Stimulated activated naive CD8-positive, alpha-beta T cell treated with anti-CD3 and anti-CD28 coated beads, Interleukin-15, Interleukin-2, amounts not matched to agents 100 ng/mL and 50 ng/mL, for 24 hours (primary cell): Measurements from ENCODE around the gene MT4.
A peak's percentile ranks its signal among the peaks of the same experiment; 100 is the strongest.

ENCODE experiments used
- H3K27ac Mint-ChIP-seq: one replicate; pipeline ENCODE4 v1.8.0; 2021; ENCODE audit warnings: mild to moderate bottlenecking, mixed read lengths
- H3K27me3 Mint-ChIP-seq: one replicate; pipeline ENCODE4 v1.8.0; 2021; ENCODE audit warnings: mixed read lengths
- H3K36me3 Mint-ChIP-seq: one replicate; pipeline ENCODE4 v1.8.0; 2021; ENCODE audit warnings: low read depth, mixed read lengths
- H3K4me1 Mint-ChIP-seq: one replicate; pipeline ENCODE4 v1.8.0; 2021; ENCODE audit warnings: low read depth, mixed read lengths
- H3K4me3 Mint-ChIP-seq: one replicate; pipeline ENCODE4 v1.8.0; 2021; ENCODE audit warnings: mild to moderate bottlenecking, mixed read lengths
- H3K9me3 Mint-ChIP-seq: one replicate; pipeline ENCODE4 v1.8.0; 2021; ENCODE audit warnings: mixed read lengths

MT4 gene

DNA sequence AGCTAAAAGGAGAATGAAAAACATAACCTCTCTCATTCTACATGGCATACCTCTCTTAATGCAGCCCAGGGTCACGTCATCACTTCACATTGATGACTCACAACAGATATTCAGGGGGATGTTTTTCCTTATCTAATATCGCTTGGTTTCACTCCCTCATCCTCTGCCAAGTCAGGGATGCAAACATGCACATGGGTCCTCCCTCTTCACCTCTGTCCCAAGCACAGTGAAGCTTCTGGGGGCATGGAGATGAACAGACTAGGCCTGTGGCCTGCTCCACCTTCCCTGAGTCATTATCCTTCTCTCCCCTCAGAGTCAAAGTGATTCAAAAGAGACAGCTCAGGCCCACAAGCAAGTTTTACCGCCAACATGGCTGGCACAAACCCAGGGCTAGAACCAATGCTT is 41.2 kb downstream of the MT4 start:
- H3K27ac Mint-ChIP-seq = peak overlapping the region; percentile 89
- H3K27me3 Mint-ChIP-seq = no peaks in the 10 kb centered on the region
- no peaks in the 10 kb centered on the region for H3K9me3 Mint-ChIP-seq
- no peak overlapping the region for H3K4me3 Mint-ChIP-seq
- H3K4me1 Mint-ChIP-seq = peaks cover 47% of the 10 kb centered on the region
- peaks cover 5% of the 10 kb centered on the region for H3K36me3 Mint-ChIP-seq

DNA sequence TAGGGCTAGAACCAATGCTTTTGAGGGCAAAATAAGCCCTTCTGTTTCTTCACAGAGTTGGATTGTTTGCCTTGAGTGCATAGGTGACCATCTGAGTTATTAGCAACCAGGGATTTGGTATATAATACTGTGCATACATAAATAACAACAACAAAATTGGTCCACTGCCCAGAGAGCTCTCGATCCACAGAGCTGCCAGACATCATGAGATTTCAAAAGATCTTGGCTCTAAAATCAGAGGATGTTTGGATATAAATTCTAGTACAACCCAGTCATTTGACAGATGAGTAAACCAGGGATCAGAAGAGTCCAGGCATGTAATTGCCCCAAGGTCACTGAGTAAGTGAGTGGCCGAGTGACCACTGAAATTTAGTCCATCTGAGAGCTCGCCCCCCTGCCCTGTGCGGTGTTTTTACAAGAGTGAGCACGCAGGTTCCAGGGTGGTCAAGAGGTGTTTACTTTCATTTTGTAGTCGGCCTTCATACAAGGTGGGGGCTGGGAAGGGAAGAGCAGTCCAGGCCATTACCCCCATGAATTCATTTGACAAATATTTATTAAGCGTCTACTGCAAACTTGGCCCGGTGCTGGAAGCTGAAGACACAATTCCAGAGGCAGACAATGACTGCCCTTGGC is 41.7 kb downstream of the MT4 start:
- H3K4me3 Mint-ChIP-seq = peak overlapping the region; percentile 38

DNA sequence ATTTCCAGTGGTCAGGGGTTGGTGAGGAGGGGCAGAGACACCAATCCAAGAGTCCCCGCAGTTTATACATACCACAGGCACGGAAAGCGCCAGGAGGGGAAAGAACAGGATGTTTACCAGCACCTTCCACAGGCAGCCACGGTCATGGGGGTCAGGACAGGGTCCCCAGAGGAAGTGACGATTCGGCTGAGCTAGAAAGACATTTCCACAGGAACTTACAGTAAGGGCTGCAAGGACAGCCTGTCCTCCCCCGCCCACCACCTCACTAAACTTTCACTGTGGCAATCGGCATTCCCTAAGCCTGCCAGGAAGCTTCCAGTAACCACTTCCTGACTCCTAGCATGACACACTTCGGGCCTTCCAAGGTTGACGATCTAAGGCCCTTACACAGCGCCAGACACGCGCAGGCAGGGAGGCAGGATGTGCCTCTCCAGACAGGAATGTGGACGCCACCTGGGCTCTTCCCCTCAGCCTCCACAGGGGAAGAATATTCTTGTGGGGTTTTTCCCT is 42.3 kb downstream of the MT4 start:
- H3K27me3 Mint-ChIP-seq = no peaks in the 10 kb centered on the region
- H3K36me3 Mint-ChIP-seq = peaks cover 5% of the 10 kb centered on the region
- peak overlapping the region; percentile 89 for H3K27ac Mint-ChIP-seq
- H3K4me1 Mint-ChIP-seq = peaks cover 58% of the 10 kb centered on the region
- H3K9me3 Mint-ChIP-seq = no peaks in the 10 kb centered on the region
- peak overlapping the region; percentile 38 for H3K4me3 Mint-ChIP-seq

More for the DNA sequence above, 41.7 kb downstream of the MT4 start:
- Mint-ChIP-seq H3K27me3 (no peaks in the 10 kb centered on the region), H3K27ac (peak overlapping the region; percentile 89), H3K9me3 (no peaks in the 10 kb centered on the region), H3K4me1 (peaks cover 52% of the 10 kb centered on the region), H3K36me3 (peaks cover 5% of the 10 kb centered on the region)

DNA sequence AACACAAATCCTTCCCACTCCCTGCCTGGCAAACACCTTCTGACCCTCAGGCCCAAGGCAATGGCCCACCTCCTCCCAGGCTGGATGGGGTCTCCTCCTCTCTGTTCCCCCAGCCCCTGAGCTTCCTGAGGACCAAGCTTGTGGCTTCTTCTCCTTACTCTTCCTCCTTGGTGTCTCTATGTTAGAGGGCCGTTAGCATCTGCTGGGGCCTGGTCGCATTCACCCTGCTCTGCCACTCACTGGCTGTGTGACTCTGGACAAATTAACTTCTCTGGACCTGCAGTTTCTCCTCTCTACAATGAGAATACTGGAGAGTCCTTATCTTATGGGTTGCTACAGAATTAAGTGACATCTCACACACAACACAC is 42.8 kb downstream of the MT4 start:
- H3K4me1 Mint-ChIP-seq = peaks cover 63% of the 10 kb centered on the region

DNA sequence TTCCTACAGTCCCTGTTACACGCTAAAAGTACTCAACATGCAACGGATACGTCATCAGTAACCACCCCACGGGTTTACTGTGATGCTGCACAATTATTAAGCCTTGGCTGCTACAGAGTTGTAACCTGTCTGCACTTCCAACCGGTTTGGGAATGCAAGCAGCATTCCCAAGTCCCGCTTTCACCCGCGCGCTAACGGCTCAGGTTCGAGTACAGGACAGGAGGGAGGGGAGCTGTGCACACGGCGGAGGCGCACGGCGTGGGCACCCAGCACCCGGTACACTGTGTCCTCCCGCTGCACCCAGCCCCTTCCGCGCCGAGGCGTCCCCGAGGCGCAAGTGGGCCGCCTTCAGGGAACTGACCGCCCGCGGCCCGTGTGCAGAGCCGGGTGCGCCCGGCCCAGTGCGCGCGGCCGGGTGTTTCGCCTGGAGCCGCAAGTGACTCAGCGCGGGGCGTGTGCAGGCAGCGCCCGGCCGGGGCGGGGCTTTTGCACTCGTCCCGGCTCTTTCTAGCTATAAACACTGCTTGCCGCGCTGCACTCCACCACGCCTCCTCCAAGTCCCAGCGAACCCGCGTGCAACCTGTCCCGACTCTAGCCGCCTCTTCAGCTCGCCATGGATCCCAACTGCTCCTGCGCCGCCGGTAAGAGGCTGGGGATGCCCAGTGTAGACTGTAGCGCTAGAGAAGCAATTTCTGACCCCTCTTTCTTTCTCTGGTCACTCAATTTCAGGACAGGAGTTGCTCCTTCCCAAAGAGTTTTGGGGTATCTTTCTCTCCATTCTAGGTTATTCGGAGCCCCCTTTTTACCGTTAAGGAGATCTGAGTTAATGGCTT is 43.4 kb downstream of the MT4 start, which contains the start of gene MT2A:
Gene MT2A, plus strand, starts transcription at position 542 of the 833 bp plus-strand sequence. Its CDS starts 72 bp downstream, at position 614.
- Mint-ChIP-seq H3K27ac (peak within 1 kb of the TSS; percentile 98), H3K4me1 (peaks cover 69% of the 10 kb centered on the region), H3K9me3 (no peaks in the 10 kb centered on the region), H3K27me3 (no peaks in the 10 kb centered on the region), H3K36me3 (peaks cover 9% of the 10 kb centered on the region), H3K4me3 (peak within 1 kb of the TSS; percentile 100)

More for the DNA sequence above, 42.8 kb downstream of the MT4 start:
- Mint-ChIP-seq H3K27ac (peak overlapping the region; percentile 89), H3K36me3 (peaks cover 9% of the 10 kb centered on the region), H3K9me3 (no peaks in the 10 kb centered on the region), H3K27me3 (no peaks in the 10 kb centered on the region), H3K4me3 (peak overlapping the region; percentile 64)

DNA sequence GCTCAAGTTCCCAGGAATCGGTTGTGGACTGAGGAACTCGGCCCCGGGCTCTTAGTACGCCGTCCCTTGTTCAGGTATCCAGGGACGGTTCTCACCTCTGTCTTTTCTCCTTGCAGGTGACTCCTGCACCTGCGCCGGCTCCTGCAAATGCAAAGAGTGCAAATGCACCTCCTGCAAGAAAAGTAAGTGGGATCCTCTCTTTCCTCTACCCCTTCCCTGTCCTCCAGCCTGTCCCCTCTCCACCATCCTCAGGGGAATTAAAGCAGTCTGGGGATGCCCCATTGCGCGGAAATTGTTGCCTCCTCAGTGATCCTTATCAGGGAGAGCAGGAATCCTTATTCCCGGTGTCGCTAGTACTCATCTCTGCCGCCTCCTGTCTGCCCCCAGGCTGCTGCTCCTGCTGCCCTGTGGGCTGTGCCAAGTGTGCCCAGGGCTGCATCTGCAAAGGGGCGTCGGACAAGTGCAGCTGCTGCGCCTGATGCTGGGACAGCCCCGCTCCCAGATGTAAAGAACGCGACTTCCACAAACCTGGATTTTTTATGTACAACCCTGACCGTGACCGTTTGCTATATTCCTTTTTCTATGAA is 44.1 kb downstream of the MT4 start:
- Mint-ChIP-seq H3K9me3 (no peaks in the 10 kb centered on the region), H3K4me1 (peaks cover 76% of the 10 kb centered on the region), H3K27ac (peak overlapping the region; percentile 98), H3K36me3 (peaks cover 9% of the 10 kb centered on the region), H3K4me3 (peak overlapping the region; percentile 100), H3K27me3 (no peaks in the 10 kb centered on the region)

DNA sequence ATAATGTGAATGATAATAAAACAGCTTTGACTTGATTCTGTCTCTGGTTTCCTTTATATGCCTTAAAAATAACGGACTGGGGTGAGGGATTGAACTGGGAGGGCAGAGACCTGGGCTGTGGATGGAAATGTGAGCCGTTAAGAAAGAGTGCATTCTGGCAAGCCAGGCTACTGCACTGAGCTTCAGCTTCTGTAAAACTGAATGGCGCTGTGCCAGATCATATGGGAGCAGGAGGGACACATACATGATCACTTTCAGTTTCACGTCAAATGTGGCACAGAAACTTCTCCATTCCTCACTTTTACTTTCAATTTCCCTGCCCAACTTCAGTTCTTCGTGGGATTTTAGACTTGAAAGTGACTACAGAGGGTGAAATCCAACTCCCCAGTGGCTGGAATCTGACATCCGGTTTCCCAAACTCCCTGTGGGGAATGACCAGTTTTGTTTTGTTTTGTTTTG is 44.6 kb downstream of the MT4 start:
- Mint-ChIP-seq H3K36me3 (peaks cover 9% of the 10 kb centered on the region), H3K27me3 (no peaks in the 10 kb centered on the region), H3K27ac (peak overlapping the region; percentile 98), H3K9me3 (no peaks in the 10 kb centered on the region), H3K4me3 (peak overlapping the region; percentile 100), H3K4me1 (peaks cover 81% of the 10 kb centered on the region)

DNA sequence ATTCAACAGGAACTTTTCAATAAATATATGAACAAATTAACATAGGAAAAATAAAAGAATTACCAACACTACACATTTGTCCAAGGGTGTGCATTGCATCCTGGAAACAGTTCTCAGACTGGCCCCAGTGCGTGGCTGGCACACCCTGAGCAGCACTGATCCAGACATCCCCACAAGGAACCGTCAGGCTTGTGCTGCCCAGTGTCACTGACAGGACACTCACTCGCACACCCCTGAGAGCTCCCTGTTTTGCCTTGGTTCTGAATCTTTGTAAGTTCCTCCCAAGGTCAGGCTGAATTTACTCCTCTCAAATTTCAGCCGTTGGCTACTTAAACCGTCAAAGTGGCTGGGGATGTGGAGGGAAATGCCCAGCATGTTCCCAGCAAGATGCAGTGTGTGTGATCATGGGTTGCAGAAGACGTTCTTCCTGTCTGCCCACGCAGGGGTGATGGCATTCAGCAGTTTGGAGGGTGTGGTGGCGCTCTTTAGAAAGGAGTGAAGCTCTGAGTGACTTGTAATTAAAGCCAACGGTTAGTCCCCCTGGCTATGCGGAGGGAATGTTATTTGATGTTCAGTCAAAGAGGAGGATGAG is 45.2 kb downstream of the MT4 start:
- Mint-ChIP-seq H3K27me3 (no peaks in the 10 kb centered on the region), H3K9me3 (no peaks in the 10 kb centered on the region), H3K4me3 (peak overlapping the region; percentile 100), H3K36me3 (peaks cover 9% of the 10 kb centered on the region), H3K4me1 (peaks cover 87% of the 10 kb centered on the region), H3K27ac (peak overlapping the region; percentile 98)

DNA sequence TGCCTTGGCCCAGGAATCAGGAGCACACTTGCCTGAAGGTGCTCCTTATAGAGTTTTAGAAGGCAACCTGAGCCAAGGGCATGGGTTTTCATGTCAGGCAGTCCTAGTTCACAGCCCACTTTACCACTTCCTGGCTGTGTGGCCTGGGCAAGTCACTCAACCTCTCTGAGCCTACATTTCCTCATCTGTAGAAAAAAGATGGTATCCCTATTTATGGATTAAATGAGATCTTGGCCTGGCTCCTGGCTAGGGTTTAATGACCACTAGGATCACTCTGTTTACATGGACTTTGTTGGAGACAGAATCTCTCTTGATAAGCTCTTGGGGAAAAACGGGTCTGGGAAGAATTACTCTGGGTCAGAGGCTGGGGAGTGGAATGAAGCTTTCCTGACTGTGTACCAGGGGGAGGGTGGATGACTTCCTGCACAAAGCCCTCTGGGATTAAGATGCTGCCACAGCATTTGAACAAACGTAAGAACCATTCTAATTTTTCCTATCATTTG is 45.8 kb downstream of the MT4 start:
- Mint-ChIP-seq H3K27me3 (no peaks in the 10 kb centered on the region), H3K4me3 (peak overlapping the region; percentile 100), H3K9me3 (no peaks in the 10 kb centered on the region), H3K27ac (peak overlapping the region; percentile 98), H3K4me1 (peaks cover 92% of the 10 kb centered on the region), H3K36me3 (peaks cover 9% of the 10 kb centered on the region)

DNA sequence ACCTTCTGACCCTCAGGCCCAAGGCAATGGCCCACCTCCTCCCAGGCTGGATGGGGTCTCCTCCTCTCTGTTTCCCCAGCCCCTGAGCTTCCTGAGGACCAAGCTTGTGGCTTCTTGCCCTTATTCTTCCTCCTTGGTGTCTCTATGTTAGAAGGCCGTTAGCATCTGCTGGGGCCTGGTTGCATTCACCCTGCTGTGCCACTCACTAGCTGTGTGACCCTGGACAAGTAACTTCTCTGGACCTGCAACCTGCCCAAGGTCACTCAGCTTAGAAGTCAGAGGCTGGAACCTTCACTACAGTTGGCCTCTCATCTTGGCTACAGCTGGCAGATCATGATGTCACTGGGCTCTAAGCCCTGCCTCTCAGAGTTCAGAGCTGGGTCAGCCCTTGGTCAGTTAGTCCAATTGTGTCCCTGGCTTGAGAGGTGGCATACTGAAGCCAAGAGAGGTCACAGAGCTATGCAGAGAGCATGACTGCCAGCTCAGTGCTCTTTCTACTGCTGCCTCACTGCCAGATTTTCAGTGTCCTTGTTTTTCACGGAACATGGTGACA is 46.5 kb downstream of the MT4 start:
- peaks cover 9% of the 10 kb centered on the region for H3K36me3 Mint-ChIP-seq
- peaks cover 86% of the 10 kb centered on the region for H3K4me1 Mint-ChIP-seq
- peaks cover 2% of the 10 kb centered on the region for H3K27me3 Mint-ChIP-seq
- peak overlapping the region; percentile 98 for H3K27ac Mint-ChIP-seq
- peak overlapping the region; percentile 100 for H3K4me3 Mint-ChIP-seq
- no peaks in the 10 kb centered on the region for H3K9me3 Mint-ChIP-seq

DNA sequence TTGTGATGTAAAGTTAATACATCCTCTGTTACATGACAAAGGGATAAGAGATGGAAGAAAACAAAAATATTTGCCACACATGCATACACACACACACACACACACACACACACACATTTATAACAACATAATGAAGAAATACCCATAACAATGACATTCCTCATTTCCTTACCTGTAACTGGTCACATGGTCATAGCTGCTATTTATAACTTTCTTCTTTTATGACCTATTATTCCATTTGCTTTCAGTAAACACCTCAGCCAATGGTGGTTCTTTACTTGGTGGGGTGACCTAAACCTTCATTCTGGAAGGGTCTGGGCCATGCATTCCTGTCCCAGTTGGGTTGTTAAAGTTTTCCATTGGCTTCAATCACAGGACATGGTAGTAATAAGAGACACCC is 48.8 kb downstream of the MT4 start:
- H3K4me3 Mint-ChIP-seq = peak overlapping the region; percentile 14
- H3K36me3 Mint-ChIP-seq = peaks cover 9% of the 10 kb centered on the region
- peak overlapping the region; percentile 95 for H3K27ac Mint-ChIP-seq
- H3K9me3 Mint-ChIP-seq = no peaks in the 10 kb centered on the region
- H3K4me1 Mint-ChIP-seq = peaks cover 79% of the 10 kb centered on the region
- peaks cover 21% of the 10 kb centered on the region for H3K27me3 Mint-ChIP-seq

DNA sequence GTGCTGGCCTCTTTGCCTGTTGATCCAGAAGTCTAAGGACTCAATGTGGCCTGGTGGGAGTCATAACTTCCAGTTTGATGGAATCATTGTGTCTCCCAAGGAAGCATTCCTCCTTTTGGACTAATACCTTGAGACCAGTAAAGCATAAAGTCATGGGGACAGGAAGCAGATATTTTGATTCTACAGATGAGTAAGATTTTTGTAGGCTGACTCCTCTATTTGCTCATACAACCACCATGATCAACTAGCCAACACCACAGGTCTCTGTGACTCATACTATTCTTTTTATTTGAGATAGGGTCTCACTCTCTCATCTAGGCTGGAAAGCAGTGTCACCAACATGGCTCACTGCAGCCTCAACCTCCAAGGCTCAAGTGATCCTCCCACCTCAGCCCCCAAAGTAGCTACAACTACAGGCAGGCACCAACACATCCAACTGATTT is 49.7 kb downstream of the MT4 start:
- Mint-ChIP-seq H3K9me3 (no peaks in the 10 kb centered on the region), H3K27ac (peak overlapping the region; percentile 95), H3K27me3 (peaks cover 25% of the 10 kb centered on the region), H3K36me3 (peaks cover 4% of the 10 kb centered on the region), H3K4me3 (peak overlapping the region; percentile 14), H3K4me1 (peaks cover 72% of the 10 kb centered on the region)

DNA sequence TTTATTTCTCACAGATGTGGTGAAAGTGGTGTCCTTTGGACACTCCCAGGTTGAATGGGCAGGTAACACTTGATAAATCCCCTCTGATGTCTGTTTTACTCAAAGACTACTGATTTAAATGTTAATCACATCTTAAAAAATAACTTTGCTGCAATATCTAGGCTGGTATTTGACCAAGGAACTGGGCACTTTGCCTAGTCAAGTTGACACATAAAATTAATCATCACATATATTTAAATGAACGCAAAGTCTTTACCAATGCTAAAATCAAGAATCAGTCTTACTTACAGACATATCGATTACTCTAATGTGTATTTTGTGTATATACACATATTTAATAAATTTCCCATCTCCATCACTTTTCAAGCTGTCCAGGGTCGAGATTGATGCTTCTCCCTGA is 50.5 kb downstream of the MT4 start:
- no peak overlapping the region for H3K27ac Mint-ChIP-seq
- peaks cover 65% of the 10 kb centered on the region for H3K4me1 Mint-ChIP-seq

DNA sequence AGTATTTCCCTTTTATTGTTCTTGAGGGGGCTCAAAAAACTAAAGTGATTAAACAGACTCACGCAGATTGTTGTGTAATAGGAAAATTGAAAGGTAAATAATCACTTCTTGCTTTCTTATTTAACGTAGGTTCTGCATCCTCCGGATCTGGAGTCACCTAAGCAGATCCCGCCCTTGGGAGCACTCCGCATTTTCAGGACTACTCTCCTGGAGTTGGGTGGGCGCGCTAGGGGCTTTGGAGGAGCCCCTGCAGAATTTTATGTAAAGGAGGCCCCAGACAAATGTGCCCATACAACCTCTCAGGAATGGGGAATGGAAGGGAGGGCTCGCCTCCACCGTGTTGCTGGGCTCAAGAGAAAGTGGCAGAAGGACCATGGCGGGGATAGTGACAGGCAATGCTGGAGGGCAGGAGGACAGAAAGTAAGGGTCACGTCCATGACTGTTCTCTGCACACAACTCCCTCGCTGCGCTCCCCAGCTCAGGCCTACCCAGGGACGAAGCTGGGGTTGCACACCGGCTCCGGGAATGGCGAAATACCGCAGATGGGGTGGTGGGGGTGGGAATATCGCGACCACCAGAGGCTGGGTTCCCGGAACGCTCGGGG is 51.8 kb downstream of the MT4 start:
- H3K36me3 Mint-ChIP-seq = peaks cover 4% of the 10 kb centered on the region
- peaks cover 29% of the 10 kb centered on the region for H3K27me3 Mint-ChIP-seq
- H3K4me1 Mint-ChIP-seq = peaks cover 51% of the 10 kb centered on the region
- H3K27ac Mint-ChIP-seq = peak overlapping the region; percentile 45
- H3K9me3 Mint-ChIP-seq = no peaks in the 10 kb centered on the region
- peak overlapping the region; percentile 70 for H3K4me3 Mint-ChIP-seq

More for the DNA sequence above, 50.5 kb downstream of the MT4 start:
- Mint-ChIP-seq H3K4me3 (no peak overlapping the region), H3K27me3 (peaks cover 28% of the 10 kb centered on the region), H3K9me3 (no peaks in the 10 kb centered on the region), H3K36me3 (peaks cover 4% of the 10 kb centered on the region)
